HepG2 (cell line): ENCODE results near the gene ZFPM1. TPM values are rescaled to one million over a fixed set of nuclear protein-coding genes. Genes with fewer than 3 reads are reported as not detected.

Experiments used
- AHR ChIP-seq: IDR thresholded peaks from 2 replicates; pipeline ENCODE4 v1.6.1; 2018; ENCODE audit warnings: missing genetic modification reagents, missing compliant biosample characterization
- ERF ChIP-seq: IDR thresholded peaks from 2 replicates; pipeline ENCODE4 v1.6.1; 2018; ENCODE audit warnings: missing biosample characterization, missing genetic modification reagents
- FOXO1 ChIP-seq: sonication (generic); formaldehyde crosslinking; IDR thresholded peaks from 2 replicates; pipeline ENCODE4 v1.4.0; 2020; ENCODE audit warnings: missing genetic modification reagents
- GPN1 ChIP-seq: sonication (generic); formaldehyde crosslinking; IDR thresholded peaks from 2 replicates; pipeline ENCODE4 v1.5.1; 2020; ENCODE audit warnings: missing genetic modification reagents, borderline replicate concordance
- JDP2 ChIP-seq: sonication (generic); formaldehyde crosslinking; IDR thresholded peaks from 2 replicates; pipeline ENCODE4 v1.8.1; 2022; ENCODE audit warnings: missing genetic modification reagents, borderline replicate concordance
- SRSF1 ChIP-seq: fragments of 200-400 bp; formaldehyde crosslinking; optimal IDR thresholded peaks from 2 replicates; pipeline ENCODE3; 2017; ENCODE audit warnings: mild to moderate bottlenecking, low read depth, low read length, moderate library complexity
- TFDP2 ChIP-seq: sonication (generic); formaldehyde crosslinking; IDR thresholded peaks from 2 replicates; pipeline ENCODE4 v1.4.0; 2020; ENCODE audit warnings: missing genetic modification reagents
- ZC3H13 ChIP-seq: sonication (generic); formaldehyde crosslinking; IDR thresholded peaks from 2 replicates; pipeline ENCODE4 v1.8.1; 2023; ENCODE audit warnings: mild to moderate bottlenecking, missing genetic modification reagents, moderate library complexity
- ZNF558 ChIP-seq: sonication (generic); formaldehyde crosslinking; IDR thresholded peaks from 2 replicates; pipeline ENCODE4 v1.9.0; 2022; ENCODE audit warnings: mild to moderate bottlenecking, missing genetic modification reagents, borderline replicate concordance
- ZNF562 ChIP-seq: sonication (generic); formaldehyde crosslinking; IDR thresholded peaks from 2 replicates; pipeline ENCODE4 v1.8.0; 2022; ENCODE audit warnings: missing genetic modification reagents, borderline replicate concordance
- ZNF607 ChIP-seq: sonication (generic); formaldehyde crosslinking; IDR thresholded peaks from 2 replicates; pipeline ENCODE4 v1.5.1; 2020; ENCODE audit warnings: missing genetic modification reagents, mild to moderate bottlenecking, borderline replicate concordance
- polyA plus RNA-seq, 8 experiments: library from polyadenylated mRNA; depleted of rRNA in 3 of 8; stranded (reverse) in 7 of 8; unstranded in 1 of 8; fragments of >200 nt; fragmentation: Illumina TruSeq in 4 of 8; extraction: Trizol in 4 of 8; gene quantifications; 2 replicates each; pipeline versions ENCODE4 v1.2.1 to v1.2.3, GENCODE V29; 2011 to 2016; ENCODE audit warnings: low read depth in 4 of 8, missing spikeins in 1 of 8, mixed read lengths in 1 of 8; ENCODE audit not compliant: insufficient read depth in 1 of 8
- total RNA-seq, 5 experiments: library from RNA; depleted of rRNA; stranded (reverse); fragments of >200 nt; fragmentation: Illumina TruSeq; extraction: Trizol; gene quantifications; 2 replicates each; pipeline ENCODE4 v1.2.3, GENCODE V29; 2016; ENCODE audit warnings: low read depth in 1 of 5
- TF ChIP-seq, protein P1 (sequence below), 2 experiments: fragments of 450-650 bp in 1 of 2; sonication (generic) in 1 of 2; formaldehyde crosslinking in 1 of 2; IDR thresholded peaks; 2 replicates each; pipeline versions ENCODE4 v1.6.1 to v1.8.0; 2016 to 2022; ENCODE audit warnings: antibody characterized with exemption in 1 of 2, mild to moderate bottlenecking in 1 of 2, missing genetic modification reagents in 1 of 2
- TF ChIP-seq, protein P2 (sequence below): sonication (generic); formaldehyde crosslinking; IDR thresholded peaks from 2 replicates; pipeline ENCODE4 v1.5.0; 2020; ENCODE audit warnings: missing genetic modification reagents, mild to moderate bottlenecking, borderline replicate concordance
- TF ChIP-seq, protein P3 (sequence below): IDR thresholded peaks from 2 replicates; pipeline ENCODE4 v1.6.1; 2012; ENCODE audit warnings: low read depth, low read length, improper control_type of control experiment

The ZFPM1 gene
- total and polyA plus RNA-seq, 2 of the 13 experiments (the other 11 are each of a cell fraction or from before 2014, with no cell fraction given), result 1.3 to 3.8 TPM

GRCh38 chr16:88569614-88569984 lies 116.5 kb downstream of the ZFPM1 start (continued):
- TF ChIP-seq, protein P1, sequence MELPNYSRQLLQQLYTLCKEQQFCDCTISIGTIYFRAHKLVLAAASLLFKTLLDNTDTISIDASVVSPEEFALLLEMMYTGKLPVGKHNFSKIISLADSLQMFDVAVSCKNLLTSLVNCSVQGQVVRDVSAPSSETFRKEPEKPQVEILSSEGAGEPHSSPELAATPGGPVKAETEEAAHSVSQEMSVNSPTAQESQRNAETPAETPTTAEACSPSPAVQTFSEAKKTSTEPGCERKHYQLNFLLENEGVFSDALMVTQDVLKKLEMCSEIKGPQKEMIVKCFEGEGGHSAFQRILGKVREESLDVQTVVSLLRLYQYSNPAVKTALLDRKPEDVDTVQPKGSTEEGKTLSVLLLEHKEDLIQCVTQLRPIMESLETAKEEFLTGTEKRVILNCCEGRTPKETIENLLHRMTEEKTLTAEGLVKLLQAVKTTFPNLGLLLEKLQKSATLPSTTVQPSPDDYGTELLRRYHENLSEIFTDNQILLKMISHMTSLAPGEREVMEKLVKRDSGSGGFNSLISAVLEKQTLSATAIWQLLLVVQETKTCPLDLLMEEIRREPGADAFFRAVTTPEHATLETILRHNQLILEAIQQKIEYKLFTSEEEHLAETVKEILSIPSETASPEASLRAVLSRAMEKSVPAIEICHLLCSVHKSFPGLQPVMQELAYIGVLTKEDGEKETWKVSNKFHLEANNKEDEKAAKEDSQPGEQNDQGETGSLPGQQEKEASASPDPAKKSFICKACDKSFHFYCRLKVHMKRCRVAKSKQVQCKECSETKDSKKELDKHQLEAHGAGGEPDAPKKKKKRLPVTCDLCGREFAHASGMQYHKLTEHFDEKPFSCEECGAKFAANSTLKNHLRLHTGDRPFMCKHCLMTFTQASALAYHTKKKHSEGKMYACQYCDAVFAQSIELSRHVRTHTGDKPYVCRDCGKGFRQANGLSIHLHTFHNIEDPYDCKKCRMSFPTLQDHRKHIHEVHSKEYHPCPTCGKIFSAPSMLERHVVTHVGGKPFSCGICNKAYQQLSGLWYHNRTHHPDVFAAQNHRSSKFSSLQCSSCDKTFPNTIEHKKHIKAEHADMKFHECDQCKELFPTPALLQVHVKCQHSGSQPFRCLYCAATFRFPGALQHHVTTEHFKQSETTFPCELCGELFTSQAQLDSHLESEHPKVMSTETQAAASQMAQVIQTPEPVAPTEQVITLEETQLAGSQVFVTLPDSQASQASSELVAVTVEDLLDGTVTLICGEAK (IDR thresholded peaks at IDR 0.05), result no peak
- TF ChIP-seq, protein P1 (CRISPR knock-in tag; IDR thresholded peaks at IDR 0.05), result peak; percentile 36; the same call in 1 of the 2 replicates
- TF ChIP-seq ZNF607 (CRISPR knock-in tag), result no peak
- 0 out of 2 replicates have a peak, but pooled peaks have one; percentile 3 for TF ChIP-seq ERF (CRISPR knock-in tag)
- TF ChIP-seq GPN1 (CRISPR knock-in tag), result peak; percentile 87; the same call in 1 of the 2 replicates
- TF ChIP-seq AHR, result no peak
- TF ChIP-seq ZNF558 (CRISPR knock-in tag), result no peak
- peak; percentile 6; the same call in 1 of the 2 replicates for TF ChIP-seq FOXO1 (CRISPR knock-in tag)
- TF ChIP-seq JDP2 (CRISPR knock-in tag), result peak; percentile 54; the same call in 1 of the 2 replicates
- TF ChIP-seq, protein P2, sequence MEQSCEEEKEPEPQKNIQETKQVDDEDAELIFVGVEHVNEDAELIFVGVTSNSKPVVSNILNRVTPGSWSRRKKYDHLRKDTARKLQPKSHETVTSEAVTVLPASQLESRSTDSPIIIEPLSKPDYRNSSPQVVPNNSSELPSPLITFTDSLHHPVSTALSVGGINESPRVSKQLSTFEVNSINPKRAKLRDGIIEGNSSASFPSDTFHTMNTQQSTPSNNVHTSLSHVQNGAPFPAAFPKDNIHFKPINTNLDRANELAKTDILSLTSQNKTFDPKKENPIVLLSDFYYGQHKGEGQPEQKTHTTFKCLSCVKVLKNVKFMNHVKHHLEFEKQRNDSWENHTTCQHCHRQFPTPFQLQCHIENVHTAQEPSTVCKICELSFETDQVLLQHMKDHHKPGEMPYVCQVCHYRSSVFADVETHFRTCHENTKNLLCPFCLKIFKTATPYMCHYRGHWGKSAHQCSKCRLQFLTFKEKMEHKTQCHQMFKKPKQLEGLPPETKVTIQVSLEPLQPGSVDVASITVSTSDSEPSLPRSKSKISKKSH (CRISPR knock-in tag), result 0 out of 2 replicates have a peak, but pooled peaks have one; percentile 58
- TF ChIP-seq, protein P3, sequence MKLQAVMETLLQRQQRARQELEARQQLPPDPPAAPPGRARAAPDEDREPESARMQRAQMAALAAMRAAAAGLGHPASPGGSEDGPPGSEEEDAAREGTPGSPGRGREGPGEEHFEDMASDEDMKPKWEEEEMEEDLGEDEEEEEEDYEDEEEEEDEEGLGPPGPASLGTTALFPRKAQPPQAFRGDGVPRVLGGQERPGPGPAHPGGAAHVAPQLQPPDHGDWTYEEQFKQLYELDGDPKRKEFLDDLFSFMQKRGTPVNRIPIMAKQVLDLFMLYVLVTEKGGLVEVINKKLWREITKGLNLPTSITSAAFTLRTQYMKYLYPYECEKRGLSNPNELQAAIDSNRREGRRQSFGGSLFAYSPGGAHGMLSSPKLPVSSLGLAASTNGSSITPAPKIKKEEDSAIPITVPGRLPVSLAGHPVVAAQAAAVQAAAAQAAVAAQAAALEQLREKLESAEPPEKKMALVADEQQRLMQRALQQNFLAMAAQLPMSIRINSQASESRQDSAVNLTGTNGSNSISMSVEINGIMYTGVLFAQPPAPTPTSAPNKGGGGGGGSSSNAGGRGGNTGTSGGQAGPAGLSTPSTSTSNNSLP, result no peak
- TF ChIP-seq SRSF1, result peak; percentile 38
- TF ChIP-seq ZNF562 (CRISPR knock-in tag), result 0 out of 2 replicates have a peak, but pooled peaks have one; percentile 36
- 0 out of 2 replicates have a peak, but pooled peaks have one; percentile 77 for TF ChIP-seq ZC3H13 (CRISPR knock-in tag)
- no peak for TF ChIP-seq TFDP2 (CRISPR knock-in tag)
